SJCRH30 (cell line): Measurements from ENCODE around the gene SCARB1. TPM values are rescaled to one million over a fixed set of nuclear protein-coding genes. Genes with fewer than 3 reads are reported as not detected.

Experiments used
- DNase-seq, 2 experiments: peaks; one replicate each; pipeline ENCODE4 v3.0.0-alpha.2; 2015 to 2020
- H3K27ac ChIP-seq: fragments of 250-450 bp; sonication (Bioruptor Pico); 2 replicates; pipeline ENCODE4 v1.5.1; 2020; ENCODE audit warnings: mild to moderate bottlenecking, moderate library complexity
- H3K27me3 ChIP-seq: fragments of 250-450 bp; sonication (Bioruptor Pico); 2 replicates; pipeline ENCODE4 v1.5.1; 2020; ENCODE audit warnings: mild to moderate bottlenecking, moderate library complexity
- H3K36me3 ChIP-seq: fragments of 250-450 bp; sonication (Bioruptor Pico); 2 replicates; pipeline ENCODE4 v1.5.1; 2020; ENCODE audit warnings: mild to moderate bottlenecking, moderate library complexity
- H3K4me1 ChIP-seq: fragments of 250-450 bp; sonication (Bioruptor Pico); 2 replicates; pipeline ENCODE4 v1.5.1; 2020; ENCODE audit warnings: mild to moderate bottlenecking, moderate library complexity
- H3K4me3 ChIP-seq: fragments of 250-450 bp; sonication (Bioruptor Pico); 2 replicates; pipeline ENCODE4 v1.5.1; 2020; ENCODE audit warnings: mild to moderate bottlenecking, moderate library complexity
- H3K9me3 ChIP-seq: fragments of 250-450 bp; sonication (Bioruptor Pico); replicated peaks from 2 replicates; pipeline ENCODE4 v1.5.1; 2020; ENCODE audit warnings: mild to moderate bottlenecking, moderate library complexity
- total RNA-seq: library from RNA; depleted of rRNA; stranded (reverse); fragments of >200 nt; shearing (Covaris generic); gene quantifications from 2 replicates; pipeline ENCODE4 v1.2.3, GENCODE V29; 2014

The SCARB1 gene
- total RNA-seq, 1 experiment from 2014 or later, result 36.1 TPM

GRCh38 chr12:124780752-124781685 is 82.6 kb downstream of the SCARB1 start:
- Histone ChIP-seq H3K27ac (no peak overlapping the region), H3K4me1 (no peaks in the 10 kb centered on the region; the same call in 1 of the 2 replicates), H3K27me3 (no peaks in the 10 kb centered on the region), H3K36me3 (peaks cover 3% of the 10 kb centered on the region; the same call in 1 of the 2 replicates), H3K9me3 (no peaks in the 10 kb centered on the region), H3K4me3 (no peak overlapping the region)
- no peak for DNase-seq

GRCh38 chr12:124780336-124780735 is 83.3 kb downstream of the SCARB1 start:
- Histone ChIP-seq H3K36me3 (no peaks in the 10 kb centered on the region), H3K4me1 (no peaks in the 10 kb centered on the region; the same call in 1 of the 2 replicates), H3K27me3 (no peaks in the 10 kb centered on the region), H3K27ac (no peak overlapping the region), H3K9me3 (no peaks in the 10 kb centered on the region), H3K4me3 (no peak overlapping the region)
- DNase-seq, result no peak

- Histone ChIP-seq H3K4me1 (no peaks in the 10 kb centered on the region; the same call in 1 of the 2 replicates), H3K4me3 (no peak overlapping the region), H3K27ac (no peak overlapping the region), H3K36me3 (no peaks in the 10 kb centered on the region), H3K27me3 (no peaks in the 10 kb centered on the region), H3K9me3 (no peaks in the 10 kb centered on the region)
- DNase-seq, result no peak
Observed at GRCh38 chr12:124779161-124780141, 84.2 kb downstream of the SCARB1 start.

- Histone ChIP-seq H3K27me3 (no peaks in the 10 kb centered on the region), H3K4me3 (no peak overlapping the region), H3K36me3 (no peaks in the 10 kb centered on the region), H3K27ac (no peak overlapping the region), H3K9me3 (no peaks in the 10 kb centered on the region), H3K4me1 (no peaks in the 10 kb centered on the region; the same call in 1 of the 2 replicates)
- no peak for DNase-seq
Observed at GRCh38 chr12:124778411-124778810, 85.3 kb downstream of the SCARB1 start.

GRCh38 chr12:124777399-124778372 is 86.0 kb downstream of the SCARB1 start:
- no peak for DNase-seq
- Histone ChIP-seq H3K4me1 (no peaks in the 10 kb centered on the region; the same call in 1 of the 2 replicates), H3K36me3 (no peaks in the 10 kb centered on the region), H3K9me3 (no peaks in the 10 kb centered on the region), H3K4me3 (no peak overlapping the region), H3K27ac (no peak overlapping the region; the same call in 1 of the 2 replicates), H3K27me3 (no peaks in the 10 kb centered on the region)

GRCh38 chr12:124776125-124776513 is 87.5 kb downstream of the SCARB1 start:
- no peaks in the 10 kb centered on the region; the same call in 1 of the 2 replicates for H3K4me1 ChIP-seq
- no peaks in the 10 kb centered on the region for H3K36me3 ChIP-seq
- no peak overlapping the region for H3K27ac ChIP-seq
- H3K4me3 ChIP-seq, result no peak overlapping the region
- DNase-seq, result no peak
- no peaks in the 10 kb centered on the region for H3K27me3 ChIP-seq
- H3K9me3 ChIP-seq, result no peaks in the 10 kb centered on the region

- Histone ChIP-seq H3K4me1 (no peaks in the 10 kb centered on the region; the same call in 1 of the 2 replicates), H3K27ac (no peak overlapping the region), H3K27me3 (no peaks in the 10 kb centered on the region), H3K9me3 (no peaks in the 10 kb centered on the region), H3K36me3 (no peaks in the 10 kb centered on the region), H3K4me3 (no peak overlapping the region)
- DNase-seq, result no peak
Observed at GRCh38 chr12:124774462-124775167, 89.0 kb downstream of the SCARB1 start.

GRCh38 chr12:124774054-124774461 is 89.6 kb downstream of the SCARB1 start:
- Histone ChIP-seq H3K27ac (no peak overlapping the region), H3K4me3 (no peak overlapping the region), H3K4me1 (peaks cover 1% of the 10 kb centered on the region; the same call in 1 of the 2 replicates), H3K9me3 (no peaks in the 10 kb centered on the region), H3K36me3 (no peaks in the 10 kb centered on the region), H3K27me3 (no peaks in the 10 kb centered on the region)
- no peak for DNase-seq

- H3K4me3 ChIP-seq, result no peak overlapping the region
- H3K27me3 ChIP-seq, result no peaks in the 10 kb centered on the region
- no peaks in the 10 kb centered on the region for H3K36me3 ChIP-seq
- no peak for DNase-seq
- peaks cover 11% of the 10 kb centered on the region; the same call in 1 of the 2 replicates for H3K4me1 ChIP-seq
- H3K27ac ChIP-seq, result no peak overlapping the region
- H3K9me3 ChIP-seq, result no peaks in the 10 kb centered on the region
Observed at GRCh38 chr12:124772289-124773170, 91.1 kb downstream of the SCARB1 start.

GRCh38 chr12:124771462-124772288 is 92.0 kb downstream of the SCARB1 start:
- no peaks in the 10 kb centered on the region for H3K27me3 ChIP-seq
- DNase-seq, result peak; percentile 77 to 86
- H3K36me3 ChIP-seq, result no peaks in the 10 kb centered on the region
- no peaks in the 10 kb centered on the region for H3K9me3 ChIP-seq
- no peak overlapping the region for H3K4me3 ChIP-seq
- H3K27ac ChIP-seq, result no peak overlapping the region
- peaks cover 13% of the 10 kb centered on the region for H3K4me1 ChIP-seq

- H3K4me1 ChIP-seq, result peaks cover 23% of the 10 kb centered on the region
- no peaks in the 10 kb centered on the region for H3K27me3 ChIP-seq
Observed at GRCh38 chr12:124770728-124771127, 92.9 kb downstream of the SCARB1 start.

More at GRCh38 chr12:124770728-124771127, 92.9 kb downstream of the SCARB1 start:
- no peak for DNase-seq
- Histone ChIP-seq H3K36me3 (no peaks in the 10 kb centered on the region), H3K4me3 (no peak overlapping the region), H3K27ac (no peak overlapping the region), H3K9me3 (no peaks in the 10 kb centered on the region)
